Parathyroid adenoma (tissue), 2 donors: ENCODE results near the gene CELA2A.
"Not testable (repeated sequence)": the region's sequence is repeated elsewhere in the genome, so short reads cannot be mapped to it uniquely, and the experiment has no call there.

Experiments
- H2AFZ ChIP-seq: fragments of 300-600 bp; sonication (generic); one replicate; pipeline ENCODE4 v1.7.0; 2017; ENCODE audit warnings: antibody characterized with exemption, mild to moderate bottlenecking
- H3K27ac ChIP-seq: fragments of 300-600 bp; sonication (generic); one replicate; pipeline ENCODE4 v1.7.0; 2017
- H3K27me3 ChIP-seq: fragments of 300-600 bp; sonication (generic); one replicate; pipeline ENCODE4 v1.7.0; 2017; ENCODE audit warnings: low read length; ENCODE audit not compliant: control insufficient read depth, insufficient read depth
- H3K36me3 ChIP-seq: fragments of 300-600 bp; sonication (generic); one replicate; pipeline ENCODE4 v1.7.0; 2017; ENCODE audit warnings: low read length; ENCODE audit not compliant: control insufficient read depth, insufficient read depth
- H3K4me1 ChIP-seq: fragments of 300-600 bp; sonication (generic); one replicate; pipeline ENCODE4 v1.7.0; 2017; ENCODE audit warnings: control low read depth
- H3K4me2 ChIP-seq: fragments of 300-600 bp; sonication (generic); one replicate; pipeline ENCODE4 v1.7.0; 2017; ENCODE audit warnings: low read length
- H3K4me3 ChIP-seq: fragments of 300-600 bp; sonication (generic); one replicate; pipeline ENCODE4 v1.7.0; 2017; ENCODE audit warnings: low read depth, low read length
- H3K79me2 ChIP-seq: fragments of 300-600 bp; sonication (generic); one replicate; pipeline ENCODE4 v1.7.0; 2017; ENCODE audit warnings: control low read depth
- H3K9ac ChIP-seq: fragments of 300-600 bp; sonication (generic); one replicate; pipeline ENCODE4 v1.7.0; 2017; ENCODE audit warnings: mild to moderate bottlenecking
- H3K9me3 ChIP-seq: fragments of 300-600 bp; sonication (generic); one replicate; pipeline ENCODE4 v1.7.0; 2017; ENCODE audit warnings: low read length; ENCODE audit not compliant: control insufficient read depth
- CTCF ChIP-seq: fragments of 300-600 bp; sonication (generic); IDR thresholded peaks from one replicate; pipeline ENCODE4 v1.7.0; 2017; ENCODE audit warnings: antibody characterized with exemption, mild to moderate bottlenecking
- donor health status: primary hyperparathyroidism.

The CELA2A gene

GRCh38 chr1:15465674-15466073 is 9.1 kb downstream of the CELA2A start:
- no peaks in the 10 kb centered on the region for H3K4me1 ChIP-seq
- no peak overlapping the region for H3K27ac ChIP-seq
- no peaks in the 10 kb centered on the region for H3K79me2 ChIP-seq
- no peaks in the 10 kb centered on the region for H3K36me3 ChIP-seq
- H3K9ac ChIP-seq = no peak overlapping the region
- H3K4me2 ChIP-seq = no peak overlapping the region
- no peak overlapping the region for H3K4me3 ChIP-seq
- H2AFZ ChIP-seq = no peak overlapping the region
- no peaks in the 10 kb centered on the region for H3K27me3 ChIP-seq
- TF ChIP-seq CTCF = no peak
- no peaks in the 10 kb centered on the region for H3K9me3 ChIP-seq

- H3K36me3 ChIP-seq, H2AFZ ChIP-seq, H3K27me3 ChIP-seq, H3K27ac ChIP-seq, H3K4me2 ChIP-seq, H3K9ac ChIP-seq, H3K4me3 ChIP-seq, H3K4me1 ChIP-seq, H3K9me3 ChIP-seq, H3K79me2 ChIP-seq: not testable (repeated sequence)
Observed at GRCh38 chr1:15466955-15467625, 10.6 kb downstream of the CELA2A start.

- Histone ChIP-seq H3K9me3 (no peaks in the 10 kb centered on the region), H3K4me2 (no peak overlapping the region), H3K36me3 (no peaks in the 10 kb centered on the region), H3K79me2 (no peaks in the 10 kb centered on the region), H3K27me3 (no peaks in the 10 kb centered on the region), H3K4me1 (no peaks in the 10 kb centered on the region), H3K9ac (no peak overlapping the region), H2AFZ (no peak overlapping the region), H3K27ac (no peak overlapping the region), H3K4me3 (no peak overlapping the region)
- no peak for TF ChIP-seq CTCF
Observed at GRCh38 chr1:15468145-15468544, 11.6 kb downstream of the CELA2A start.

- H3K9ac ChIP-seq = no peak overlapping the region
- H3K4me3 ChIP-seq = no peak overlapping the region
- no peaks in the 10 kb centered on the region for H3K4me1 ChIP-seq
- H3K36me3 ChIP-seq = no peaks in the 10 kb centered on the region
- TF ChIP-seq CTCF = no peak
- H3K9me3 ChIP-seq = no peaks in the 10 kb centered on the region
- no peak overlapping the region for H3K27ac ChIP-seq
- no peak overlapping the region for H2AFZ ChIP-seq
- no peaks in the 10 kb centered on the region for H3K79me2 ChIP-seq
- H3K4me2 ChIP-seq = no peak overlapping the region
- no peaks in the 10 kb centered on the region for H3K27me3 ChIP-seq
Observed at GRCh38 chr1:15469361-15469760, 12.8 kb downstream of the CELA2A start.

GRCh38 chr1:15469821-15470448 is 13.4 kb downstream of the CELA2A start:
- not testable (repeated sequence) for H3K9me3 ChIP-seq, H3K4me2 ChIP-seq, H3K27me3 ChIP-seq, H3K4me3 ChIP-seq, H3K36me3 ChIP-seq, H3K4me1 ChIP-seq, H3K9ac ChIP-seq, H3K79me2 ChIP-seq, H3K27ac ChIP-seq, H2AFZ ChIP-seq

GRCh38 chr1:15471067-15471466 is 14.5 kb downstream of the CELA2A start:
- H2AFZ ChIP-seq, H3K27me3 ChIP-seq, H3K27ac ChIP-seq, H3K9me3 ChIP-seq, H3K4me1 ChIP-seq, H3K9ac ChIP-seq, H3K36me3 ChIP-seq, H3K4me2 ChIP-seq, H3K4me3 ChIP-seq, H3K79me2 ChIP-seq: not testable (repeated sequence)

GRCh38 chr1:15471723-15472122 is 15.2 kb downstream of the CELA2A start:
- not testable (repeated sequence) for H3K27ac ChIP-seq, H3K4me2 ChIP-seq, H3K4me1 ChIP-seq, H3K9me3 ChIP-seq, H3K4me3 ChIP-seq, H3K9ac ChIP-seq, H2AFZ ChIP-seq, H3K36me3 ChIP-seq, H3K27me3 ChIP-seq, H3K79me2 ChIP-seq
